GM21526 (cell line): ENCODE results near the gene CEP85.

Source experiments
- ATAC-seq: cut with Tn5 transposase; IDR thresholded peaks from one replicate; pipeline ENCODE4 v1.9.1; 2021; ENCODE audit warnings: moderate library complexity; ENCODE audit not compliant: unreplicated experiment, low FRiP score

Gene CEP85

GRCh38 chr1:26233903-26234643 is at the start of gene CEP85:
Gene CEP85 (plus strand): TSS chr1:26234200. CDS start chr1:26239784, 5,584 bp downstream.
- ATAC-seq = peak; percentile 87

- no peak for ATAC-seq
Observed at GRCh38 chr1:26184883-26185282, 49.1 kb upstream of the CEP85 start.

GRCh38 chr1:26187882-26188281 is 46.1 kb upstream of the CEP85 start:
- no peak for ATAC-seq

- no peak for ATAC-seq
Observed at GRCh38 chr1:26188477-26188876, 45.5 kb upstream of the CEP85 start.

- ATAC-seq = no peak
Observed at GRCh38 chr1:26189331-26189730, 44.7 kb upstream of the CEP85 start.

- no peak for ATAC-seq
Observed at GRCh38 chr1:26189751-26190275, 44.2 kb upstream of the CEP85 start.

- no peak for ATAC-seq
Observed at GRCh38 chr1:26190373-26190987, 43.5 kb upstream of the CEP85 start, which contains the start of gene CATSPER4. Gene CATSPER4 (plus strand): TSS chr1:26190602. CDS start chr1:26190628, 26 bp downstream.

GRCh38 chr1:26191739-26192138 is 42.3 kb upstream of the CEP85 start:
- ATAC-seq = no peak

GRCh38 chr1:26195805-26196204 is 38.2 kb upstream of the CEP85 start:
- ATAC-seq = no peak

- ATAC-seq = no peak
Observed at GRCh38 chr1:26197301-26197700, 36.7 kb upstream of the CEP85 start.

- ATAC-seq = no peak
Observed at GRCh38 chr1:26197813-26198212, 36.2 kb upstream of the CEP85 start.

GRCh38 chr1:26200413-26200812 is 33.6 kb upstream of the CEP85 start:
- no peak for ATAC-seq

- no peak for ATAC-seq
Observed at GRCh38 chr1:26203642-26204318, 30.2 kb upstream of the CEP85 start.

- ATAC-seq = no peak
Observed at GRCh38 chr1:26210147-26210870, 23.7 kb upstream of the CEP85 start.

- ATAC-seq = no peak
Observed at GRCh38 chr1:26212726-26213125, 21.3 kb upstream of the CEP85 start.

- no peak for ATAC-seq
Observed at GRCh38 chr1:26213335-26213905, 20.6 kb upstream of the CEP85 start.

- ATAC-seq = no peak
Observed at GRCh38 chr1:26215246-26215645, 18.8 kb upstream of the CEP85 start.

- no peak for ATAC-seq
Observed at GRCh38 chr1:26218906-26219494, 15.0 kb upstream of the CEP85 start.

GRCh38 chr1:26220199-26220912 is 13.6 kb upstream of the CEP85 start:
- ATAC-seq = no peak
